HUES48 (cell line): ENCODE measurements around the gene RAC2.

Experiments
- H3K27ac ChIP-seq: one replicate; pipeline ENCODE4 v1.7.0; 2013; ENCODE audit warnings: low read depth, low read length, inconsistent platforms
- H3K27me3 ChIP-seq: 2 replicates; pipeline ENCODE4 v1.6.1; 2013; ENCODE audit warnings: mild to moderate bottlenecking, low read length; ENCODE audit not compliant: control insufficient read depth, insufficient read depth
- H3K36me3 ChIP-seq: 2 replicates; pipeline ENCODE4 v1.6.1; 2013; ENCODE audit warnings: low read length; ENCODE audit not compliant: control insufficient read depth, insufficient read depth
- H3K4me1 ChIP-seq: 2 replicates; pipeline ENCODE4 v1.6.1; 2013; ENCODE audit warnings: mild to moderate bottlenecking, low read length; ENCODE audit not compliant: control insufficient read depth, insufficient read depth
- H3K4me3 ChIP-seq: 2 replicates; pipeline ENCODE4 v1.5.1; 2013; ENCODE audit warnings: mild to moderate bottlenecking, low read depth, low read length
- H3K9ac ChIP-seq: 2 replicates; pipeline ENCODE4 v1.6.1; 2013; ENCODE audit warnings: mild to moderate bottlenecking, low read depth, low read length, moderate library complexity
- H3K9me3 ChIP-seq: 2 replicates; pipeline ENCODE4 v1.6.1; 2013; ENCODE audit warnings: low read length; ENCODE audit not compliant: control insufficient read depth, insufficient read depth

Gene RAC2

DNA sequence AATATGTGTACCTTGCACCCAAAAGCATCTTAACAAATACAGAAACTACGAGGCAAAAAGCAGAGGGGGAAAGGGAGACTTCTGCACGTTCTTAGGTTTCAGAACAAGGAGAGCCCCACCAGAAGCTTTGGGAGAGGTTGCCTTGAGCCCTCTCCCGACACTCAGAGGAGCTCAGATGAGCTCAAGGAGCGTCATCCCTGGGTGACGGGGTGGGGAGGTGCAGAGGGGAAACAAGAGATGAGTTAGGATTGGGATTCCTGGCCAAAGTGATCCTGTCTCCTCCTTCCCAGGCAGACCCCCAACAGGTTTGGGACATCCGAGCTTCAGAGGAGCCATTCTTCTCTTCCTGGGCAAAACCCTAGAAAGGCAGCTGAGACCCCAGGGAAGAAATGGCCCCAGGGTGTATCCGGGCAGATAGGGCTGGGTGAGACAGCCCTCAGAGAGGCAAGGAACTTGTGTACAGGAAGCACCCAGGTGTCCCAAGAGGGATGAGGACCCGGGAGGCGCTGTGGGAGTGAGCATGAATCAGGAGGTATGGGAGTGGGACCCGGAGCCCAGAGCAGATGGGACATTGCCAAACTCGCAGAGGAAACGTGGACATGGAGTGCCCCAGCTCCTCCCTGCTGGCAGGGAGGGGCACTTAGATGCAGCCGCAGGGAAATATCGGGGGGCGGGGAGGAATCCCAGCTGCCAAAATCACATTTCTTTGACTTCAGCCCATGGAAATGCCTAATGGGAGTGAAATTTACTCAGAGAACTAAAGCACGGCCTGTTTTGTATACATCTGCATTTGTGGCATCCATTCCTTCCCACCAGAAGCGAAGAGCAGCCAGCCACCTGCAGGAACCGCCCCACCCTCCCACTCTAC, 68.4 kb downstream of the RAC2 start:
- Histone ChIP-seq H3K4me1 (no peaks in the 10 kb centered on the region; the same call in none of the 2 replicates), H3K36me3 (no peaks in the 10 kb centered on the region), H3K4me3 (no peak overlapping the region), H3K27ac (no peak overlapping the region), H3K9ac (no peak overlapping the region), H3K27me3 (no peaks in the 10 kb centered on the region; the same call in 1 of the 2 replicates), H3K9me3 (no peaks in the 10 kb centered on the region)
